Measurements from ENCODE around the gene ZNF536.
"Not testable (repeated sequence)": the region's sequence is repeated elsewhere in the genome, so short reads cannot be mapped to it uniquely, and the experiment has no call there.

ZNF536 gene

GRCh38 chr19:30441011-30441410 lies 68.8 kb downstream of the ZNF536 start:
- no peaks in the 10 kb centered on the region for H3K27me3 ChIP-seq (ENCODE audit: control insufficient read depth, insufficient read depth, low read length)
- H3K9me3 ChIP-seq (ENCODE audit: control insufficient read depth, low read length): no peaks in the 10 kb centered on the region
- no peaks in the 10 kb centered on the region for H3K4me1 ChIP-seq (ENCODE audit: control insufficient read depth, insufficient read depth, low read length)
- no peak overlapping the region for H3K9ac ChIP-seq (ENCODE audit: low read length)
- H3K36me3 ChIP-seq (ENCODE audit: control insufficient read depth, insufficient read depth, low read length): no peaks in the 10 kb centered on the region
- H3K4me3 ChIP-seq (ENCODE audit: low read length): no peak overlapping the region

- H3K4me1 ChIP-seq (ENCODE audit: control insufficient read depth, insufficient read depth, low read length): no peaks in the 10 kb centered on the region
- no peaks in the 10 kb centered on the region for H3K27me3 ChIP-seq (ENCODE audit: control insufficient read depth, insufficient read depth, low read length)
- no peaks in the 10 kb centered on the region for H3K9me3 ChIP-seq (ENCODE audit: control insufficient read depth, low read length)
- no peaks in the 10 kb centered on the region for H3K36me3 ChIP-seq (ENCODE audit: control insufficient read depth, insufficient read depth, low read length)
- no peak overlapping the region for H3K9ac ChIP-seq (ENCODE audit: low read length)
- no peak overlapping the region for H3K4me3 ChIP-seq (ENCODE audit: low read length)
These were observed 70.5 kb downstream of the ZNF536 start for GRCh38 chr19:30442674-30443073.

GRCh38 chr19:30443531-30444252 lies 71.5 kb downstream of the ZNF536 start:
- H3K4me1 ChIP-seq (ENCODE audit: control insufficient read depth, insufficient read depth, low read length): no peaks in the 10 kb centered on the region
- H3K9ac ChIP-seq (ENCODE audit: low read length): no peak overlapping the region
- H3K4me3 ChIP-seq (ENCODE audit: low read length): no peak overlapping the region
- H3K27me3 ChIP-seq (ENCODE audit: control insufficient read depth, insufficient read depth, low read length): no peaks in the 10 kb centered on the region
- no peaks in the 10 kb centered on the region for H3K36me3 ChIP-seq (ENCODE audit: control insufficient read depth, insufficient read depth, low read length)
- no peaks in the 10 kb centered on the region for H3K9me3 ChIP-seq (ENCODE audit: control insufficient read depth, low read length)

GRCh38 chr19:30444253-30444671 lies 72.1 kb downstream of the ZNF536 start:
- H3K9me3 ChIP-seq (ENCODE audit: control insufficient read depth, low read length): no peaks in the 10 kb centered on the region

GRCh38 chr19:30444686-30445232 lies 72.6 kb downstream of the ZNF536 start:
- no peaks in the 10 kb centered on the region for H3K4me1 ChIP-seq (ENCODE audit: control insufficient read depth, insufficient read depth, low read length)
- no peaks in the 10 kb centered on the region for H3K27me3 ChIP-seq (ENCODE audit: control insufficient read depth, insufficient read depth, low read length)
- no peak overlapping the region for H3K4me3 ChIP-seq (ENCODE audit: low read length)
- no peaks in the 10 kb centered on the region for H3K36me3 ChIP-seq (ENCODE audit: control insufficient read depth, insufficient read depth, low read length)
- no peak overlapping the region for H3K9ac ChIP-seq (ENCODE audit: low read length)
- H3K9me3 ChIP-seq (ENCODE audit: control insufficient read depth, low read length): no peaks in the 10 kb centered on the region

More at GRCh38 chr19:30444253-30444671, 72.1 kb downstream of the ZNF536 start:
- Histone ChIP-seq H3K36me3 (ENCODE audit: control insufficient read depth, insufficient read depth, low read length) (no peaks in the 10 kb centered on the region), H3K4me1 (ENCODE audit: control insufficient read depth, insufficient read depth, low read length) (no peaks in the 10 kb centered on the region), H3K9ac (ENCODE audit: low read length) (no peak overlapping the region), H3K4me3 (ENCODE audit: low read length) (no peak overlapping the region), H3K27me3 (ENCODE audit: control insufficient read depth, insufficient read depth, low read length) (no peaks in the 10 kb centered on the region)

- Histone ChIP-seq H3K4me3 (ENCODE audit: low read length) (no peak overlapping the region), H3K9me3 (ENCODE audit: control insufficient read depth, low read length) (no peaks in the 10 kb centered on the region), H3K4me1 (ENCODE audit: control insufficient read depth, insufficient read depth, low read length) (no peaks in the 10 kb centered on the region), H3K36me3 (ENCODE audit: control insufficient read depth, insufficient read depth, low read length) (no peaks in the 10 kb centered on the region), H3K27me3 (ENCODE audit: control insufficient read depth, insufficient read depth, low read length) (no peaks in the 10 kb centered on the region), H3K9ac (ENCODE audit: low read length) (no peak overlapping the region)
These were observed 73.2 kb downstream of the ZNF536 start for GRCh38 chr19:30445385-30445784.

- not testable (repeated sequence) for H3K9me3 ChIP-seq (ENCODE audit: control insufficient read depth, low read length)
These were observed 73.9 kb downstream of the ZNF536 start for GRCh38 chr19:30446120-30446519.

GRCh38 chr19:30446850-30447552 lies 74.8 kb downstream of the ZNF536 start:
- no peaks in the 10 kb centered on the region for H3K27me3 ChIP-seq (ENCODE audit: control insufficient read depth, insufficient read depth, low read length)
- no peaks in the 10 kb centered on the region for H3K36me3 ChIP-seq (ENCODE audit: control insufficient read depth, insufficient read depth, low read length)
- no peaks in the 10 kb centered on the region for H3K9me3 ChIP-seq (ENCODE audit: control insufficient read depth, low read length)
- H3K4me1 ChIP-seq (ENCODE audit: control insufficient read depth, insufficient read depth, low read length): no peaks in the 10 kb centered on the region
- H3K9ac ChIP-seq (ENCODE audit: low read length): no peak overlapping the region
- H3K4me3 ChIP-seq (ENCODE audit: low read length): no peak overlapping the region

More at GRCh38 chr19:30446120-30446519, 73.9 kb downstream of the ZNF536 start:
- H3K4me1 ChIP-seq (ENCODE audit: control insufficient read depth, insufficient read depth, low read length); H3K9ac ChIP-seq (ENCODE audit: low read length); H3K36me3 ChIP-seq (ENCODE audit: control insufficient read depth, insufficient read depth, low read length); H3K27me3 ChIP-seq (ENCODE audit: control insufficient read depth, insufficient read depth, low read length); H3K4me3 ChIP-seq (ENCODE audit: low read length): not testable (repeated sequence)

GRCh38 chr19:30447553-30447870 lies 75.3 kb downstream of the ZNF536 start:
- Histone ChIP-seq H3K36me3 (ENCODE audit: control insufficient read depth, insufficient read depth, low read length) (no peaks in the 10 kb centered on the region), H3K9ac (ENCODE audit: low read length) (no peak overlapping the region)

GRCh38 chr19:30448386-30449077 lies 76.3 kb downstream of the ZNF536 start:
- Histone ChIP-seq H3K4me3 (ENCODE audit: low read length) (no peak overlapping the region), H3K27me3 (ENCODE audit: control insufficient read depth, insufficient read depth, low read length) (no peaks in the 10 kb centered on the region), H3K9ac (ENCODE audit: low read length) (no peak overlapping the region), H3K4me1 (ENCODE audit: control insufficient read depth, insufficient read depth, low read length) (no peaks in the 10 kb centered on the region), H3K36me3 (ENCODE audit: control insufficient read depth, insufficient read depth, low read length) (no peaks in the 10 kb centered on the region), H3K9me3 (ENCODE audit: control insufficient read depth, low read length) (no peaks in the 10 kb centered on the region)

More at GRCh38 chr19:30447553-30447870, 75.3 kb downstream of the ZNF536 start:
- Histone ChIP-seq H3K9me3 (ENCODE audit: control insufficient read depth, low read length) (no peaks in the 10 kb centered on the region), H3K27me3 (ENCODE audit: control insufficient read depth, insufficient read depth, low read length) (no peaks in the 10 kb centered on the region), H3K4me1 (ENCODE audit: control insufficient read depth, insufficient read depth, low read length) (no peaks in the 10 kb centered on the region), H3K4me3 (ENCODE audit: low read length) (no peak overlapping the region)

GRCh38 chr19:30449078-30449590 lies 77.0 kb downstream of the ZNF536 start:
- H3K4me3 ChIP-seq (ENCODE audit: low read length): no peak overlapping the region

GRCh38 chr19:30449673-30450072 lies 77.5 kb downstream of the ZNF536 start:
- H3K4me1 ChIP-seq (ENCODE audit: control insufficient read depth, insufficient read depth, low read length): no peaks in the 10 kb centered on the region
- no peaks in the 10 kb centered on the region for H3K36me3 ChIP-seq (ENCODE audit: control insufficient read depth, insufficient read depth, low read length)
- no peak overlapping the region for H3K9ac ChIP-seq (ENCODE audit: low read length)
- no peaks in the 10 kb centered on the region for H3K9me3 ChIP-seq (ENCODE audit: control insufficient read depth, low read length)
- no peaks in the 10 kb centered on the region for H3K27me3 ChIP-seq (ENCODE audit: control insufficient read depth, insufficient read depth, low read length)
- H3K4me3 ChIP-seq (ENCODE audit: low read length): no peak overlapping the region

More at GRCh38 chr19:30449078-30449590, 77.0 kb downstream of the ZNF536 start:
- Histone ChIP-seq H3K36me3 (ENCODE audit: control insufficient read depth, insufficient read depth, low read length) (no peaks in the 10 kb centered on the region), H3K27me3 (ENCODE audit: control insufficient read depth, insufficient read depth, low read length) (no peaks in the 10 kb centered on the region), H3K9me3 (ENCODE audit: control insufficient read depth, low read length) (no peaks in the 10 kb centered on the region), H3K9ac (ENCODE audit: low read length) (no peak overlapping the region), H3K4me1 (ENCODE audit: control insufficient read depth, insufficient read depth, low read length) (no peaks in the 10 kb centered on the region)
